Left ventricle myocardium superior (tissue), 1 donor: ENCODE measurements around the gene RAB35. TPM values are rescaled to one million over a fixed set of nuclear protein-coding genes. Genes with fewer than 3 reads are reported as not detected.

Source experiments
- microRNA-seq: library from miRNA; unstranded; fragments of <30 nt; microRNA quantifications from one replicate; pipeline ENCODE4 v1.2.0, GENCODE V29; 2020; ENCODE audit warnings: borderline number of aligned reads
- total RNA-seq: library from RNA; stranded (reverse); fragmentation: NEBNext Ultra II Directional; extraction: Animal tissue kit (Norgen Biotek cat#: 25700); gene quantifications from one replicate; pipeline ENCODE4 v1.2.1, GENCODE V29; 2021
- donor health status: DM: no; HTN: yes; CAD: no; lungs with severe emphysema.

The RAB35 gene
- total RNA-seq, 1 donor from 2014 or later, result 24.0 TPM

Small RNAs within 50 kb of the gene (microRNA-seq; reads per million reads assigned to microRNA genes)
- gene MIR4498, result not detected

Other genes with a start within 250 kb of the RAB35 start
- 0.87 TPM for gene CIT, start 239.4 kb downstream of the RAB35 start, total RNA-seq
- gene BICDL1, start 127.5 kb downstream of the RAB35 start, total RNA-seq, result 4.7 TPM
- 33.3 TPM for gene GCN1, start 78.0 kb upstream of the RAB35 start, total RNA-seq
- 674 TPM for gene RPLP0, start 84.4 kb upstream of the RAB35 start, total RNA-seq
- gene PXN, start 149.0 kb upstream of the RAB35 start, total RNA-seq, result 65.9 TPM
- gene RNU4-2, start 175.2 kb upstream of the RAB35 start, total RNA-seq, result 13,220 TPM
- gene RNU4-1, start 176.5 kb upstream of the RAB35 start, total RNA-seq, result 1,438 TPM
- 10.2 TPM for gene SIRT4, start 185.6 kb upstream of the RAB35 start, total RNA-seq
- not detected for gene PLA2G1B, start 211.0 kb upstream of the RAB35 start, total RNA-seq